ENCODE results near the gene CD52.
A peak's percentile ranks its signal among the peaks of the same experiment; 100 is the strongest.

The CD52 gene

GRCh38 chr1:26356106-26356505, 38.3 kb downstream of the CD52 start:
- Histone ChIP-seq H3K36me3 (ENCODE audit: control insufficient read depth in 1 of 2, insufficient read depth in 2 of 2, low read length in 2 of 2) (no peaks in the 10 kb centered on the region), H4K12ac (ENCODE audit: low read depth, low read length) (no peak overlapping the region), H3K14ac (ENCODE audit: low read length) (no peak overlapping the region), H3K4ac (ENCODE audit: low read depth, low read length) (no peak overlapping the region), H4K91ac (ENCODE audit: low read depth, low read length) (no peak overlapping the region), H3K4me1 (ENCODE audit: control insufficient read depth in 1 of 2, insufficient read depth in 2 of 2, low read length in 2 of 2) (peaks cover 42 to 43% of the 10 kb centered on the region in 2 experiments), H3K9ac (ENCODE audit: low read length) (no peak overlapping the region), H3K27me3 (ENCODE audit: insufficient read depth, low read length) (peaks cover 10% of the 10 kb centered on the region), H3K79me1 (ENCODE audit: low read length) (peaks cover 36% of the 10 kb centered on the region), H2AFZ (ENCODE audit: insufficient read depth, low read length, poor library complexity) (no peak overlapping the region), H3K23ac (ENCODE audit: low read length) (no peak overlapping the region), H2BK5ac (ENCODE audit: low read depth, low read length, poor library complexity) (no peak overlapping the region), H4K8ac (ENCODE audit: low read depth, low read length) (no peak overlapping the region), H3K79me2 (ENCODE audit: control insufficient read depth, insufficient read depth, low read length, poor library complexity) (peaks cover 15% of the 10 kb centered on the region), H2BK120ac (ENCODE audit: insufficient read depth, low read length, poor library complexity) (no peak overlapping the region), H3K9me3 (ENCODE audit: insufficient read depth, low read depth, low read length) (no peaks in the 10 kb centered on the region), H2AK5ac (ENCODE audit: low read length) (no peak overlapping the region), H3K4me3 (ENCODE audit: low read depth, low read length) (no peak overlapping the region), H3K27ac (ENCODE audit: low read depth, low read length) (no peak overlapping the region), H3K18ac (ENCODE audit: low read length) (no peak overlapping the region), H3K4me2 (ENCODE audit: low read length) (no peak overlapping the region), H2BK12ac (ENCODE audit: low read length) (no peak overlapping the region)
- DNase-seq = no peak
- WGBS (ENCODE audit: extremely low coverage, insufficient coverage, insufficient read length) = no CpG with 5 or more reads among the region's 5 CpGs

- H2AFZ ChIP-seq (ENCODE audit: insufficient read depth, low read length, poor library complexity) = no peak overlapping the region
Observed at GRCh38 chr1:26357121-26357602, 39.4 kb downstream of the CD52 start.

GRCh38 chr1:26358411-26359384, 40.9 kb downstream of the CD52 start:
- no peak overlapping the region for H4K12ac ChIP-seq (ENCODE audit: low read depth, low read length)
- peaks cover 2% of the 10 kb centered on the region for H3K9me3 ChIP-seq (ENCODE audit: insufficient read depth, low read depth, low read length)
- H3K79me1 ChIP-seq (ENCODE audit: low read length) = peaks cover 14% of the 10 kb centered on the region
- no peak overlapping the region for H2BK120ac ChIP-seq (ENCODE audit: insufficient read depth, low read length, poor library complexity)
- H2AFZ ChIP-seq (ENCODE audit: insufficient read depth, low read length, poor library complexity) = no peak overlapping the region
- no peak overlapping the region for H4K8ac ChIP-seq (ENCODE audit: low read depth, low read length)
- H4K91ac ChIP-seq (ENCODE audit: low read depth, low read length) = no peak overlapping the region
- DNase-seq = peak; percentile 79
- peak overlapping the region; percentile 17 for H2AK5ac ChIP-seq (ENCODE audit: low read length)
- no peaks in the 10 kb centered on the region for H3K36me3 ChIP-seq (ENCODE audit: control insufficient read depth in 1 of 2, insufficient read depth in 2 of 2, low read length in 2 of 2)
- no peak overlapping the region for H3K27ac ChIP-seq (ENCODE audit: low read depth, low read length)
- peaks cover 10% of the 10 kb centered on the region for H3K27me3 ChIP-seq (ENCODE audit: insufficient read depth, low read length)
- no peak overlapping the region for H3K18ac ChIP-seq (ENCODE audit: low read length)
- H3K4ac ChIP-seq (ENCODE audit: low read depth, low read length) = no peak overlapping the region
- H2BK12ac ChIP-seq (ENCODE audit: low read length) = no peak overlapping the region
- no peak overlapping the region for H3K14ac ChIP-seq (ENCODE audit: low read length)
- WGBS (ENCODE audit: extremely low coverage, insufficient coverage, insufficient read length) = no CpG with 5 or more reads among the region's 15 CpGs
- no peak overlapping the region for H3K4me2 ChIP-seq (ENCODE audit: low read length)
- peaks cover 19 to 21% of the 10 kb centered on the region in 2 experiments for H3K4me1 ChIP-seq (ENCODE audit: control insufficient read depth in 1 of 2, insufficient read depth in 2 of 2, low read length in 2 of 2)
- no peak overlapping the region for H2BK5ac ChIP-seq (ENCODE audit: low read depth, low read length, poor library complexity)
- H3K9ac ChIP-seq (ENCODE audit: low read length) = no peak overlapping the region
- H3K23ac ChIP-seq (ENCODE audit: low read length) = no peak overlapping the region
- peaks cover 2% of the 10 kb centered on the region for H3K79me2 ChIP-seq (ENCODE audit: control insufficient read depth, insufficient read depth, low read length, poor library complexity)
- H3K4me3 ChIP-seq (ENCODE audit: low read depth, low read length) = no peak overlapping the region

More at GRCh38 chr1:26357121-26357602, 39.4 kb downstream of the CD52 start:
- Histone ChIP-seq H3K4ac (ENCODE audit: low read depth, low read length) (no peak overlapping the region), H3K9me3 (ENCODE audit: insufficient read depth, low read depth, low read length) (no peaks in the 10 kb centered on the region), H3K27me3 (ENCODE audit: insufficient read depth, low read length) (peaks cover 10% of the 10 kb centered on the region), H4K91ac (ENCODE audit: low read depth, low read length) (no peak overlapping the region), H2BK12ac (ENCODE audit: low read length) (peak overlapping the region; percentile 52), H3K4me3 (ENCODE audit: low read depth, low read length) (no peak overlapping the region), H2AK5ac (ENCODE audit: low read length) (no peak overlapping the region), H3K23ac (ENCODE audit: low read length) (no peak overlapping the region), H4K12ac (ENCODE audit: low read depth, low read length) (no peak overlapping the region), H3K18ac (ENCODE audit: low read length) (no peak overlapping the region), H2BK120ac (ENCODE audit: insufficient read depth, low read length, poor library complexity) (no peak overlapping the region), H3K36me3 (ENCODE audit: control insufficient read depth in 1 of 2, insufficient read depth in 2 of 2, low read length in 2 of 2) (no peaks in the 10 kb centered on the region), H2BK5ac (ENCODE audit: low read depth, low read length, poor library complexity) (no peak overlapping the region), H3K79me1 (ENCODE audit: low read length) (peaks cover 26% of the 10 kb centered on the region), H3K4me2 (ENCODE audit: low read length) (no peak overlapping the region), H4K8ac (ENCODE audit: low read depth, low read length) (no peak overlapping the region), H3K9ac (ENCODE audit: low read length) (no peak overlapping the region), H3K27ac (ENCODE audit: low read depth, low read length) (no peak overlapping the region), H3K79me2 (ENCODE audit: control insufficient read depth, insufficient read depth, low read length, poor library complexity) (peaks cover 12% of the 10 kb centered on the region), H3K4me1 (ENCODE audit: control insufficient read depth in 1 of 2, insufficient read depth in 2 of 2, low read length in 2 of 2) (peaks cover 31 to 33% of the 10 kb centered on the region in 2 experiments), H3K14ac (ENCODE audit: low read length) (no peak overlapping the region)
- WGBS (ENCODE audit: extremely low coverage, insufficient coverage, insufficient read length) = no CpG with 5 or more reads among the region's 10 CpGs
- DNase-seq = no peak

GRCh38 chr1:26359981-26360806, 42.4 kb downstream of the CD52 start:
- Histone ChIP-seq H3K79me2 (ENCODE audit: control insufficient read depth, insufficient read depth, low read length, poor library complexity) (no peaks in the 10 kb centered on the region), H2BK5ac (ENCODE audit: low read depth, low read length, poor library complexity) (no peak overlapping the region), H3K27me3 (ENCODE audit: insufficient read depth, low read length) (peaks cover 10% of the 10 kb centered on the region), H3K4me3 (ENCODE audit: low read depth, low read length) (peak overlapping the region; percentile 27), H3K18ac (ENCODE audit: low read length) (peak overlapping the region; percentile 20), H3K23ac (ENCODE audit: low read length) (no peak overlapping the region), H2BK120ac (ENCODE audit: insufficient read depth, low read length, poor library complexity) (peak overlapping the region; percentile 34), H3K4me1 (ENCODE audit: control insufficient read depth in 1 of 2, insufficient read depth in 2 of 2, low read length in 2 of 2) (peaks cover 7 to 8% of the 10 kb centered on the region in 2 experiments), H3K36me3 (ENCODE audit: control insufficient read depth in 1 of 2, insufficient read depth in 2 of 2, low read length in 2 of 2) (no peaks in the 10 kb centered on the region), H3K14ac (ENCODE audit: low read length) (no peak overlapping the region), H3K4ac (ENCODE audit: low read depth, low read length) (no peak overlapping the region), H4K8ac (ENCODE audit: low read depth, low read length) (peak overlapping the region; percentile 39), H4K12ac (ENCODE audit: low read depth, low read length) (no peak overlapping the region), H3K9ac (ENCODE audit: low read length) (no peak overlapping the region), H3K9me3 (ENCODE audit: insufficient read depth, low read depth, low read length) (peaks cover 2% of the 10 kb centered on the region), H2AFZ (ENCODE audit: insufficient read depth, low read length, poor library complexity) (peak overlapping the region; percentile 5), H3K79me1 (ENCODE audit: low read length) (peaks cover 7% of the 10 kb centered on the region), H4K91ac (ENCODE audit: low read depth, low read length) (peak overlapping the region; percentile 55), H3K27ac (ENCODE audit: low read depth, low read length) (no peak overlapping the region), H3K4me2 (ENCODE audit: low read length) (peak overlapping the region; percentile 50), H2BK12ac (ENCODE audit: low read length) (no peak overlapping the region), H2AK5ac (ENCODE audit: low read length) (no peak overlapping the region)
- WGBS (ENCODE audit: extremely low coverage, insufficient coverage, insufficient read length) = no CpG with 5 or more reads among the region's 67 CpGs
- DNase-seq = peak; percentile 75 to 84
